KMS-11 (cell line): ENCODE data around the gene IL1F10.

Experiments used
- H2AFZ ChIP-seq: fragments of 200-600 bp; sonication (generic); 2 replicates; pipeline ENCODE4 v1.6.1; 2016; ENCODE audit warnings: antibody characterized with exemption, mixed run types, low read depth
- H3K27ac ChIP-seq: fragments of 200-600 bp; sonication (generic); 2 replicates; pipeline ENCODE4 v1.6.1; 2016; ENCODE audit warnings: mild to moderate bottlenecking, mixed run types
- H3K27me3 ChIP-seq: fragments of 200-600 bp; sonication (generic); 2 replicates; pipeline ENCODE4 v1.6.1; 2017; ENCODE audit warnings: mild to moderate bottlenecking, low read depth, mixed run types, moderate library complexity; ENCODE audit not compliant: insufficient read depth
- H3K36me3 ChIP-seq: fragments of 200-600 bp; sonication (generic); 2 replicates; pipeline ENCODE4 v1.6.1; 2017; ENCODE audit warnings: mild to moderate bottlenecking, mixed run types; ENCODE audit not compliant: insufficient read depth
- H3K4me1 ChIP-seq: fragments of 200-600 bp; sonication (generic); 2 replicates; pipeline ENCODE4 v1.6.1; 2016; ENCODE audit warnings: mild to moderate bottlenecking, low read depth, mixed run types; ENCODE audit not compliant: poor library complexity, severe bottlenecking
- H3K4me2 ChIP-seq: fragments of 200-600 bp; sonication (generic); 2 replicates; pipeline ENCODE4 v1.7.0; 2016; ENCODE audit warnings: mild to moderate bottlenecking, mixed run types
- H3K4me3 ChIP-seq: fragments of 200-600 bp; sonication (generic); IDR thresholded peaks from 2 replicates; pipeline ENCODE4 v1.6.1; 2017; ENCODE audit warnings: low read depth, low read length, mixed read lengths; ENCODE audit not compliant: insufficient read depth
- H3K79me2 ChIP-seq: fragments of 200-600 bp; sonication (generic); 2 replicates; pipeline ENCODE4 v1.6.1; 2016; ENCODE audit warnings: low read depth, mixed run types; ENCODE audit not compliant: insufficient read depth
- H3K9ac ChIP-seq: fragments of 200-600 bp; sonication (generic); 2 replicates; pipeline ENCODE4 v1.6.1; 2016; ENCODE audit warnings: mild to moderate bottlenecking, mixed run types
- H4K20me1 ChIP-seq: fragments of 200-600 bp; sonication (generic); 2 replicates; pipeline ENCODE4 v1.6.1; 2016; ENCODE audit warnings: mild to moderate bottlenecking, mixed run types; ENCODE audit not compliant: insufficient read depth
- CTCF ChIP-seq: fragments of 200-600 bp; sonication (generic); conservative IDR thresholded peaks from 2 replicates; pipeline ENCODE4 v1.6.1; 2017; ENCODE audit warnings: low read depth, mild to moderate bottlenecking, antibody characterized with exemption, low read length, moderate library complexity, mixed read lengths

Gene IL1F10

GRCh38 chr2:113068706-113069485 lies 1.1 kb downstream of the IL1F10 start:
- Histone ChIP-seq H3K4me2 (no peak overlapping the region), H2AFZ (no peak overlapping the region), H3K4me1 (no peaks in the 10 kb centered on the region), H4K20me1 (no peaks in the 10 kb centered on the region), H3K27me3 (no peaks in the 10 kb centered on the region), H3K79me2 (no peaks in the 10 kb centered on the region), H3K36me3 (no peaks in the 10 kb centered on the region), H3K4me3 (no peak overlapping the region), H3K9ac (no peak overlapping the region), H3K27ac (no peak overlapping the region)
- TF ChIP-seq CTCF = no peak

- H3K4me3 ChIP-seq = no peak overlapping the region
- no peaks in the 10 kb centered on the region for H4K20me1 ChIP-seq
- H2AFZ ChIP-seq = no peak overlapping the region
- H3K79me2 ChIP-seq = no peaks in the 10 kb centered on the region
- no peak overlapping the region for H3K4me2 ChIP-seq
- TF ChIP-seq CTCF = no peak
- no peaks in the 10 kb centered on the region for H3K4me1 ChIP-seq
- H3K27me3 ChIP-seq = no peaks in the 10 kb centered on the region
- no peaks in the 10 kb centered on the region for H3K36me3 ChIP-seq
- no peak overlapping the region for H3K9ac ChIP-seq
- no peak overlapping the region for H3K27ac ChIP-seq
These were observed 2.2 kb downstream of the IL1F10 start for GRCh38 chr2:113069676-113070605.

- Histone ChIP-seq H3K36me3 (no peaks in the 10 kb centered on the region), H3K9ac (no peak overlapping the region), H3K4me1 (no peaks in the 10 kb centered on the region), H2AFZ (no peak overlapping the region), H3K4me3 (no peak overlapping the region), H3K79me2 (no peaks in the 10 kb centered on the region), H4K20me1 (no peaks in the 10 kb centered on the region), H3K4me2 (no peak overlapping the region), H3K27ac (no peak overlapping the region), H3K27me3 (no peaks in the 10 kb centered on the region)
- TF ChIP-seq CTCF = no peak
These were observed 2.8 kb downstream of the IL1F10 start for GRCh38 chr2:113070606-113070975.

- Histone ChIP-seq H4K20me1 (no peaks in the 10 kb centered on the region), H3K4me3 (no peak overlapping the region), H3K4me1 (no peaks in the 10 kb centered on the region), H3K9ac (no peak overlapping the region), H3K4me2 (no peak overlapping the region), H3K36me3 (no peaks in the 10 kb centered on the region), H3K27me3 (no peaks in the 10 kb centered on the region), H3K27ac (no peak overlapping the region), H3K79me2 (no peaks in the 10 kb centered on the region), H2AFZ (no peak overlapping the region)
- TF ChIP-seq CTCF = no peak
These were observed 4.8 kb downstream of the IL1F10 start for GRCh38 chr2:113072584-113072983.
